GM18870 (cell line): ENCODE results near the gene MED27.
"Not testable (repeated sequence)": the region's sequence is repeated elsewhere in the genome, so short reads cannot be mapped to it uniquely, and the experiment has no call there.

Source experiments
- ATAC-seq: cut with Tn5 transposase; IDR thresholded peaks from one replicate; pipeline ENCODE4 v1.9.1; 2021; ENCODE audit warnings: moderate library complexity; ENCODE audit not compliant: unreplicated experiment

Gene MED27

DNA sequence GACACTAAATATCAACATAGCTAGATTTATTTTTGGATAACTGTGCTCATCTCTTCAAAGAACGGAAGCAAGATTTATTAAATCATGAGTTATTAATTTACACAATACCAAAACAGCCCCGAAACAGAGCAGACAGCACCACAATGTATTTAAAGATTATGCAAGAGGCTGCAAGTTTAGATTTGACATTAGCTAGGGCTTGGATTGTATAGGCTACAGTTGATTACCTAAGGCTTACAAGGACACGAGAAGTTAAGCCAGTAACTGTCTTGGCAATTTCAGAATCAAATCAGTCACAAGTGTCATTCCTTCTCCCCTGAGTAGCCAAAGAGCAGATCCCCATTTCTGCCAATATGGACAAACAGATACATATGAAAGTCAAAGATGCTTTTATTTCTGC is 152.6 kb downstream of the MED27 start:
- ATAC-seq = no peak

DNA sequence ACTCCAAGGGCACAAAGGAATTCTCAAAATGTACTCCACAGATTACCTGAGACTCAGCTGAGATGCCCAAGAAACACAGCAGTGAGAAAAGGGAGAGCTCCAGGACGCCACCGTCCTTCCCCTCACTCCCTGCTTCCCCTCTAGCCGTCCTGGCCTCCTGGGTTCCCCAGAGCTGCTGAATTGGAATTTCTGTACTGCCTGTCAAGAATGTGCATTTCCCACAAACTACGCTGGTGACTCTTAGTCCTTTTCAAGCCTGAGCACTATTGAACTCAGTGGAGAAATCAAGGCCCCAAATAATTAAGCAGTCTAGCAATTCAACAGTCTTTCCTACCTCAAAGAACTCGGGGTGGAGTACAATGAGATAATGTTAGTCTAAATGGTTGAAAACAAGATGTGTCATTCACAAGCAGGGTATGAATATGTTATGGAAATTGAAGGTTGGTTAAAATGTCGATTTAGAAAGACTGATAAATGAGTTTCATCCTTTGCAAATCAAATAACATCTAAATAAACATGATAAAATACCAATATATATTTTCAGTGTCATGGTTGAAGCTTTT is 153.2 kb downstream of the MED27 start:
- no peak for ATAC-seq

GRCh38 chr9:131925677-131926177 is 153.9 kb downstream of the MED27 start:
- ATAC-seq = no peak

- ATAC-seq = no peak
Observed at GRCh38 chr9:131923766-131924165, 155.9 kb downstream of the MED27 start.

- no peak for ATAC-seq
Observed at GRCh38 chr9:131923132-131923671, 156.5 kb downstream of the MED27 start.

DNA sequence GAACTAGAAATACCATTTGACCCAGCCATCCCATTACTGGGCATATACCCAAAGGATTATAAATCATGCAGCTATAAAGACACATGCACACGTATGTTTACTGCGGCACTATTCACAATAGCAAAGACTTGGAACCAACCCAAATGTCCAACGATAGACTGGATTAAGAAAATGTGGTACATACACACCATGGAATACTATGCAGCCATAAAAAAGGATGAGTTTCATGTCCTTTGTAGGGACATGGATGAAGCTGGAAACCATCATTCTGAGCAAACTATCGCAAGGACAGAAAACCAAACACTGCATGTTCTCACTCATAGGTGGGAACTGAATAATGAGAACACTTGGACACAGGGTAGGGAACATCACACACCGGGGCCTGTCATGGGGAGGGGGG is 158.0 kb downstream of the MED27 start:
- not testable (repeated sequence) for ATAC-seq

DNA sequence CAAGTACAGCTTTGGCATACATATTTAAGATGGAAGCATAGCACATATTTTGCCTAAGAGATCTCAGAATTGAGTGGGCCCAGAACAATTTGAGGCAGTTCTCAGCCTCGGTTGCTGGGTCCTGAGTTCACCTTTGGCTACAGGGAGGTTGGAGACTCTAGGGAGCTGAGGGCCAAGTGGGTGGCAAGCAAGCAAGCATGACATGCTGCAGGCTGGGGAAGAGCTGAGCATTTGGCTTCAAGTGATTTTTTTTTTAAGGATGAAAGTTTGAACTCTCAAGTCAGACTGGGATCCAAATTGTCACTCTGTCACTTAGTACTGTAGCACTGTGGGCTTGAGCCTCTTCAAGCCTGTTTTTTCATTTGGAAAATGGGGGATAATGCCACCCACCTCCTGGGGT is 160.5 kb downstream of the MED27 start:
- ATAC-seq = no peak

- ATAC-seq = no peak
Observed at GRCh38 chr9:131918481-131918880, 161.2 kb downstream of the MED27 start.

DNA sequence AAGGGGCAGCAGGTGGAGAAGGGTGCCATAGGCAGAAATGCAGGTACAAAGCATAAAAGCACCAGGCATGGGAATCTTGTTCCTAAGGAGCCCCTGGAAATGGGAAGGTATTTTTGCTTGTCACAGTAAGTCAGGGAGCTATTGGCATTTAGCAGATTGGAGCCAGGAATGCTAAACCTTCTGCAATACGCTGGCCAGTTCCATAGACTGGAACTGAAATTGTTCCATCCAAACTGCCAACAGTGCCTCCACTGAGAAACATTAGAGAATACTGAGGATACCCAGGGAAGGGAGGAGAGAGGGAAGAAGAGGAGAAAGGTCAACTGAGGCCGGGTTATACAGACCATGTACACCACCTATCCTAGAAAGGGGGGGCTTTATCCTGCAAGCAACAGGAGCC is 162.7 kb downstream of the MED27 start:
- no peak for ATAC-seq

GRCh38 chr9:131915181-131915580 is 164.5 kb downstream of the MED27 start:
- ATAC-seq = no peak

DNA sequence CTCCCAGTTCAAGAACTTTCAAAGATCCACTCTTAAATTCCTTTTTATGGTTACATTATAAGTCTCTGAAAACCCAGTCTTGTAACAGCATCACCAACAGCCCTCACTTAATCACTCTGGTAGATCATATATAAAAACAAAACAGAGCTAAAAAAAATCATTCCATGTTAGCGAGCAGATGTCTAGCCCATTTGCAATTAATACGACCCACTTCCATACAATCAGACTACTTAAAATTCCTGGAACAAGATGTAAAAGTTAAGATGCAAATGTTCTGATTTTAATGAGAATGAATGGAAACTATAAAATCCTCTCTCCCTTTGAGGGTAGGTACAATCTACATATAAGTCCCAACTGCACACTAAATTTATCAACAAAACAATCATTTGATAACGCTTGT is 167.0 kb downstream of the MED27 start:
- no peak for ATAC-seq

DNA sequence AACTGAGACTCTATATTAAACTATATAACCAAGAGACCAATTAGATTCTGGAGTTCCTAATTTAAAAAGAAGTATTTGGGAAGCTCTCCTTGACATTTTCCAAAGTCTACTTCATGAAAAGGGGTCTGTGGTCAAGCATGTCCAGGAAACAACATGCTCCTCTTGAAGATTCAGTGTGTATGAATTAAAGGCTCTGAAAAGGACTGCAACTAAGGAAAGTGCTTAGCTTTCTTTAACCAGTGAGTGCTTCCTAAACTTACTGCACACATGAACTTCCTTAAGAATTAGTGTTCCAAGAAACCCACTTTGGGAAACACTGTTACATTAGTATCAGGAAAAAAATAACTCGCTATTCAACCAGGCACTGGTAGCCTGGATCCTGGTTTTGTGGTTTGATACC is 167.6 kb downstream of the MED27 start:
- ATAC-seq = no peak

DNA sequence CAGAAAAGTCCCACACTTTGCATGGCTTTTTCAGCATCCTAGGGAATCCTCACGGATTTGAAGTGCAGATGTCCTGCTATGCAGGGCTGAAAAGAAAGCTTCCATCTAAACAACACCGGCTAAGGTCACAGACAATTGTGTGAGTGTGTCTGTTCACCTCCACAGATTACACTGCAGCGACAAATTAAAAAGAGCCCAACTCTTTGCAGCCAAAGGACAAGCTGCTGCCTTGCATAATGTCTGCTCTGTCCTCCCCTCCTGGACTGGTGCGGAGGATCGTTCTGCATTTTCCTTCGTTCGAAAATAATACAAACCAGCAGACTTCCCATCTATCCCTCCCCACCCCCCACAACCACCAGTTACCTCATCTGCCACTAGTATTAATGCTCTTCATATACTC is 169.1 kb downstream of the MED27 start:
- ATAC-seq = no peak

DNA sequence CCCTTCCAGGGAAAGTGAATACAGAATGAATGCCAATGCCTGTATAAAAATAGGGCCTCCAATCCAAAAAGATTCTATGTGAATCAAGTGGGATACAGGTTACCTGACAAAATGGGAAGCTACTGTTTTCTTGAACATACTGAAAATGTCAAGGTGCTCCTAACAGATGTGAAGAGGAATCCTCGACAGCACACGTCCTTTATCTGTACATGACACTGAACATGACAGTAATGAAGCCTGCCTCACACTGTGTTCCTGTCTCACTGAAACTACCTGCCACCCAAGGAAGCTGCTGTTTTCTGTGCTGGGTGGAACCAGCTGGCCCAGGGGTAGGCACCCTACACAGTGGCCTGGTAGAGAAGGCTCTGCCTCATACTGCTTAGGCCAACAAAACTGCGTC is 174.5 kb downstream of the MED27 start:
- ATAC-seq = no peak

- no peak for ATAC-seq
Observed at GRCh38 chr9:131899296-131900228, 180.1 kb downstream of the MED27 start.

GRCh38 chr9:131892902-131893500 is 186.7 kb downstream of the MED27 start:
- ATAC-seq = no peak

DNA sequence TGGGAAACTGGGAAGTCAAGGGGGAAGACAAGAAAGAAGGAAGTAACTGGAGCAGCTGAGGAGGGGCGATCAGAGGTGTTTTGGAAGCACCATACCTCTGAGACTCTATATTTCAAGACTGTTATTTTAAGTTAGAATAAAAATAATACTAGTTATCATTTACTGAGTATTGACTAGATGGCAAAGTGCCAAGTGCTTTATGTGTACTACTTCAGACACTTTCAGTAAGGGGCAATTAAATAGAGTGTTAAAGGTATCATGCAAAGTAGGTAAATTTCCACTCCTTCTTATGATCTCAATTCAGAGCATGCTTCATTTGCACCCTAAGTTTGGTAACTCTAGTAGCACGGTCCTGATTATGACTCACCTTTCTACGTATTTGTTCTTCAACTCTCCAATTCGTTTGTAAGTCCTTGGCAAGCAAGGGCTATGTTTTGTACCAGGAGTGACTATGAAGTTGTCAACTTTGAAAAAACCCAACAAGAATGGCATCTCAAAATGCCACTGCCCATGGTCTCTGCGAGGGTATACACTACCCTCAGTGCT is 187.4 kb downstream of the MED27 start:
- ATAC-seq = no peak

DNA sequence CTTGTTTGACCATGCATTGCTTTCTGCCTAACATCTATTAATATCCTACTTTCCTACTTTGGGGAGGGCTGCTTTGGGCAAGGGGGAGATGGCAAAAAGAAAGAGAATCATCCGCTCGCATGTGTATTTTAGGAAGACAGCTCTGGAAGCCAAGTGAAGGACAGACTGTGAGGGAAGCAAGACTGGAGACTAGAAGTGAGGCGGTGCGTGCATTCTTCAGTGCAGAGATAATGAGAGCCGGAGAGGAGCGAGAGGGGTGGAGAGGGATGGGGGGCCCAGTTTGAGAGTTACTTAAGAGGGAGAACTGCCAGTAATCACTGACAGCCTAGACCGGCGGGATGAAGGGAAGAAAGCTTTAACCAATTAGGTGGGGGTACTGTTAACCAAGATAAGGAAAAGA is 188.1 kb downstream of the MED27 start:
- no peak for ATAC-seq

DNA sequence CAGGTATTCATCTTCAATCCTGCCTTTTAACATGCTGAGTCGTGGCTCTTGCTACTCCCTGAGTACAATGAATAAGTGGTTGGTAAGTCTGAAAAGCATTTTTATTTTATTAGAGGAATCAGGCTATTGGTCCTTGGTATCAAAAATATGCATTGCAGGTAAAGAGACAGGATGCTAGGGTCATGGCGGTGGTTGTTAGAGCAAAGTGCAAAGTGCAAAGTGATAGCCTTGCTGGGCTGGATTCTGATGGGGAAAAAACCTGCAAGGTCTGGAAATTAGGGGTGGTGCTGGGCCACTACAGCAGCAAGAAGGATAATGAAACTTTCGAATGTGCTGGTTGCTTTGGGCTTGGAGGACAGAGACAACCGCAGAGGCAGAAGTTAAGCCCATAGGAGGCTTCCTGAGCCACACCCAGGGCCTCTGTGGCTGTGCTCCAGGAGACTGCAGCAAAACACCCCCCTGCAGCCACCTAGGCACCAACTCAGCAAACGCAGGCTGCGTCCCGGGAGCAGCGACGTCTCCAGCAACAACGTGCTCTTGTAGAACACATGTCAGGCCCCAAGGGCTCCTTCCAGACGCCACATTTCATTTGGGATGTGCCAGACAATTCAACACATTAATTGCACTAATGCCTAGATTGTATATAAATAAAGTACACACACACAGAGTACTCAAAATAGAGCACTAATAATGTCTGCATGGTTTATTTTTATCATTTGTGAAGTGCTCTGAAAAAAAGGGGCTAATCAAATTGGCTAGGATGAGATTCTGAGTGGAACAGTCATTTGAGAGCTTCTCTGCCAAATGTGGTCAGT is 190.0 kb downstream of the MED27 start:
- ATAC-seq = no peak

- ATAC-seq = no peak
Observed at GRCh38 chr9:131888923-131889322, 190.7 kb downstream of the MED27 start.

GRCh38 chr9:131887680-131888079 is 192.0 kb downstream of the MED27 start:
- ATAC-seq = no peak
